NCI-H128 (cell line): Measurements from ENCODE around the gene INTS13.
"Not testable (repeated sequence)": the region's sequence is repeated elsewhere in the genome, so short reads cannot be mapped to it uniquely, and the experiment has no call there.

Experiments
- DNase-seq: peaks from one replicate; lab custom pipeline; 2025; ENCODE audit not compliant: unreplicated experiment; lab: John Stamatoyannopoulos, UW

INTS13 gene

DNA sequence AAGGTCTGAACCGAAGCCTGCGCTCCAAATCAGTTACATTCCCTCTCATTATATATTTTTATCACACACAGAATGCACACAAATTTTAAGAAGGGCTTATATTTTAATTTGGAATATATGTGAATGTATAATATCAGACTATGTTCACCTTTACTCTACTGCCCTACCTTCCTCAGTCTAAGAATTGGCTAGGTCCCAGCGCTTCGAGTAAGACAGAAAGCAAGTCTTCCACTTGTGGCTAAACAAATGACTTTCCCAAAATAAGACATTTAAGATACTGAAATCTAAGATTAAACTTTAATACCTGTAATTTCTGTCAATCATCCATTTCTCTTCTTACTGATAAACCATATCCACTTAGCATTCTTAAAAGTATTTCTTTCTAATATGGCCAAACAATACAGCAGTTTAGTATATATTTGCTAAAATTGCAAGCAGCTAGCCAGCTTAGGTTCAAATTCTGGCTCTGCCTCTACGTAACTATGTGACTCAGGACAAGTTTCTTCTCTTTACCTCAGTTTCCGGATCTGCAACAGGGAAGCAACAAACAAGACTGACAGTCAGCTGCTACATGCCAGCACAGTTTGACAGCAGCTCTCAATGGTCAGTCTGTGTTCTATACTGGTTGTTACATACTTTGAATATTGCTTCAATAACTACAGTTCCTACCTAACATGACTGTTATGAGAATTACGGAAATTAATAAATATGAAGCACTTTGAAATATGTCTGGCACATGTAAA, 2.0 kb downstream of the INTS13 start:
- no peak for DNase-seq

DNA sequence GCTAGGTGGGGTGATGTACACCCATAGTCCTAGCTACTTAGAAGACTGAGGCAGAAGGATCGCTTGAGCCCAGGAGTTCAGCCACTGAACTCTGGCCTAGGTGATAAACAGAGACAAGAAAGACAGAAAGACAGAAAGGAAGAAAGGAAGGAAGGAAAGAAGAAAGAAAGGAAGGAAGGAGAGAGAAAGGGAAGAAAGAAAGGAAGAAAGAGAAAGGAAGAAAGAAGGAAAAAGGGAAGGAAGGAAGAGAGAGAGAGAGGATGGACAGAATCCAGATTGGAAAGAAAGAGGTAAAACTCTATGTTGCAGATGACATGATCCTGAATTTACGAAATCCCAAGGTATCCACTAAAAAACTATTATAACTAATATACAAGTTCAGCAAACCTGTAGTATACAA, 8.2 kb downstream of the INTS13 start:
- no peak for DNase-seq

DNA sequence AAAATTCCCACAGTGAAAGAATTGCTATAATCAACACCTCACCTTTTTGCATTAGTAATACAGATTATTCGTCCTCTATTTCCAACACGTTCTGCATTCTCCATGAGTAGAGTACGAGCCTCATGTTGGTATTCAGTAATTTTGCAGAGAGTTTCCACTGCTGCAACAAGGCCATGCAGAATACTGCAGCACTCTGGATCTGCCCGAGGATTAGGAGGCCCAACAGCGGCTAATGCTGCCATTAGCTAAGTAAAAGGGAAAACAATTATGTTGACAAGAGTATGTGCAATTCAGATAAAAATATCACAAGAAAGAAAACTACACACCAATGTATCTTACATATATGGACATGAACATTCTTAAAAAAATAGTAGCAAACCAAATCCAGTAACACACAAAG, 9.1 kb downstream of the INTS13 start:
- no peak for DNase-seq

GRCh38 chr12:26921886-26922285, 15.9 kb downstream of the INTS13 start:
- DNase-seq, result no peak

- DNase-seq, result no peak
Observed at GRCh38 chr12:26919216-26919555, 18.6 kb downstream of the INTS13 start.

- no peak for DNase-seq
Observed at GRCh38 chr12:26918321-26919215, 19.2 kb downstream of the INTS13 start.

DNA sequence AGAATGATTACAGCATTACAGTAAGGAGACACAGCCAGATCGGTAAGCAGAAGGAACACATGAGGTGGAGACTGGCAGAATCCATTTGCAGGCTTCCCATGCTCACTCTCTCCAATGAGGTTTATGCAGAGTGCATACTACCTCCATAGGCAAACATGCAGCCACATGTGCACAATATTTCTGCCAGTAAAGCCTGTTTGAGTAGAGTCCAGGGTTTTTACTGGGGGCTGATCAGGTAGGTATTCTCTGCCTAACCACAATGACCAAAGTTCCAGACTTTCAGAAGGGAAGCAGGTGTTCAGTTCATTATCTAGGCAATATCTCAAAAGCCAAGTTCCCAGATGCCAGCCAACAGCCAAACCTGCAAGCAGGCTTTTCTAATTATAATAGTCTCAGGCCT, 31.1 kb downstream of the INTS13 start:
- DNase-seq, result no peak

DNA sequence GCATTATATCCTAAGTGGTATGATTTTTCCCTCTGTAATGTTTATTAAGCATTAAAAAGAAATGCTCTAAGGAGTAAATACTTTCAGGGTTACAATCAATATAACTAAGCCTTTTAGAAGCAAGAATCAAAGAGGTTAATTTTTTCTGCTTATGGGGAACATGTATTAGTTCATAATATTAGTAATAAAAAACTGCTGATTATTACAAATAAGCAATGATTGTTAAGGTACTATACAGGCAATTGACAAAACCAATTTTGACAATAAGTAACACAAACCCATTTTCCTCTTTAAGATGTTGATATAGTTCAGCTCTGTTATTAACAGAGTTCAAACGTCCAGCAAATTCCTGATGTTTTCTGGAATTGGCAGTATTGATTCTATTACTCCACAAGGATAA, 31.8 kb downstream of the INTS13 start:
- no peak for DNase-seq

GRCh38 chr12:26903396-26903795, 34.4 kb downstream of the INTS13 start:
- not testable (repeated sequence) for DNase-seq

- no peak for DNase-seq
Observed at GRCh38 chr12:26896913-26897312, 40.9 kb downstream of the INTS13 start.

DNA sequence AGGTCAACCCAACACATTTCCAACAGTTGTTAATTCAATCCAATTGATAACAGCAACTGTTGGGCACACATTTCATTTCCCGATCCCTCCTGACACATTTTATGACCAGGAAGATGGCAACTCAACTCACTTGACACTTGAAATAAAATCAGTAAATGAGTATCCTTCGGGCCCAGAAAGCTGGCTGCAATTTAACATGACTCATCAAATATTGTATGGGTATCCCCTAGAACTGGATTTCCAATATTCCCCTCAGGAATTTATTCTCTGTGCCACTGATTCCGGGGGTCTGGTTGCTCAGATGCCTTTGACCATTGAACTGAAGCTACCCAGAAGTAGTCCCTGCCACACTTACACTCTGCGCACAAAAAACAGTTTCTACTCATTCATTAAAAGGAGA, 42.1 kb downstream of the INTS13 start:
- no peak for DNase-seq

- no peak for DNase-seq
Observed at GRCh38 chr12:26891704-26892103, 46.1 kb downstream of the INTS13 start.

GRCh38 chr12:26890784-26891183, 47.0 kb downstream of the INTS13 start:
- no peak for DNase-seq

DNA sequence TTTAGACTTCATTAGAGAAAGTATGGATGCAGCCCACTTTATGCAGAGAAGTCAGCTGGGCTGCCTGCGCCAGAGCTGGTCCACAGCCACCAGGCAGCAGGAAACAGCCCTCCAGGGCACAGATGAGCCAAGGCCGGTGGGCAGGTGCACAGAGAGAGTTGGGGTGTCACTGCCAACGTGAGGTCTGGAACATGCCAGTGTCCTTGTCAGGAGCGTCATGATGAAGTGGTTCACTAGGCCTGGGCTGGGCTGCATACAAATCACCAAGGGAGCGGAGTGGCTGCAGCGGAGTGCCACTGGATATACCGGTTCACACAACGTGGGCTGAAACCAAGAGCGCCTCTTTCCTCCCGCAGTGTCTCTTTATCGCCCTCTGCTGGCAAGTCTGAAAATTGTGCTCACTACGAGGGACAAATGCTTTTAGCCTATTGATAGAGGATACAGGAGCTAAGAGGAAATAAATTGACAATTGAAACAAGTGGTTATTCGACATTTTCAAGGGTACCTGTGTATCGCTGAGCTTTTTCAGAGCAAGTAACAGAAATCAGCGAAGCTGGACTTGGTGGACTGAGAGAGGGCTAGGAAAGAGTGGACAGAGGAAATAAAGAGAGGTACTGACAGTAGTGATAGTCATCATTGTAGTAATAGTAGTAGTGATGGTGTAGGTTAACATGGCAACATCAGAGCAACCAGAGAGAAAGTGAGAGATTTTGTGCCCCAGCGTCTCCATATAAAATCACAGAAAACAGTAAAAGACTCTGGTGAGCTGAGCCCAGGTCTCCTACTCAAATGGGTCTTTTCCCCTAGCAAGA, 52.8 kb downstream of the INTS13 start:
- peak; percentile 92 for DNase-seq

GRCh38 chr12:26880625-26881024, 57.2 kb downstream of the INTS13 start:
- no peak for DNase-seq

- peak; percentile 30 for DNase-seq
Observed at GRCh38 chr12:26878661-26879119, 59.1 kb downstream of the INTS13 start.

- no peak for DNase-seq
Observed at GRCh38 chr12:26874501-26875296, 63.1 kb downstream of the INTS13 start.

GRCh38 chr12:26872625-26873024, 65.2 kb downstream of the INTS13 start:
- no peak for DNase-seq

- DNase-seq, result no peak
Observed at GRCh38 chr12:26871985-26872384, 65.8 kb downstream of the INTS13 start.
